ENCODE measurements around the gene AMIGO3.

AMIGO3 gene

GRCh38 chr3:49719214-49719884 lies at the start of gene AMIGO3:
AMIGO3 (minus strand) TSS chr3:49719684; CDS start chr3:49719465, 219 bp downstream.
- TF ChIP-seq CTCF (IDR thresholded peaks at IDR 0.05; ENCODE audit: insufficient read depth, missing control alignments): peak; percentile 10
- DNase-seq (ENCODE audit: insufficient read length, low spot score) (peak; percentile 100), FAIRE-seq (no peak)

- FAIRE-seq (no peak), DNase-seq (ENCODE audit: insufficient read length, low spot score) (no peak)
- no peak for TF ChIP-seq CTCF (IDR thresholded peaks at IDR 0.05; ENCODE audit: insufficient read depth, missing control alignments)
Measured at GRCh38 chr3:49763981-49764380, 44.5 kb upstream of the AMIGO3 start.

- DNase-seq (ENCODE audit: insufficient read length, low spot score) (no peak), FAIRE-seq (no peak)
- TF ChIP-seq CTCF (IDR thresholded peaks at IDR 0.05; ENCODE audit: insufficient read depth, missing control alignments): no peak
Measured at GRCh38 chr3:49761661-49762060, 42.2 kb upstream of the AMIGO3 start.

- DNase-seq (ENCODE audit: insufficient read length, low spot score) (no peak), FAIRE-seq (no peak)
- TF ChIP-seq CTCF (IDR thresholded peaks at IDR 0.05; ENCODE audit: insufficient read depth, missing control alignments): no peak
Measured at GRCh38 chr3:49759226-49759625, 39.7 kb upstream of the AMIGO3 start.

GRCh38 chr3:49757197-49757596 lies 37.7 kb upstream of the AMIGO3 start:
- FAIRE-seq (no peak), DNase-seq (ENCODE audit: insufficient read length, low spot score) (no peak)
- TF ChIP-seq CTCF (IDR thresholded peaks at IDR 0.05; ENCODE audit: insufficient read depth, missing control alignments): no peak

- DNase-seq (ENCODE audit: insufficient read length, low spot score) (no peak), FAIRE-seq (no peak)
- TF ChIP-seq CTCF (IDR thresholded peaks at IDR 0.05; ENCODE audit: insufficient read depth, missing control alignments): no peak
Measured at GRCh38 chr3:49756036-49756435, 36.6 kb upstream of the AMIGO3 start.

GRCh38 chr3:49754536-49754935 lies 35.1 kb upstream of the AMIGO3 start:
- FAIRE-seq (no peak), DNase-seq (ENCODE audit: insufficient read length, low spot score) (no peak)
- no peak for TF ChIP-seq CTCF (IDR thresholded peaks at IDR 0.05; ENCODE audit: insufficient read depth, missing control alignments)

All from D721Med (cell line).